HG03108 (cell line): ENCODE measurements around the gene TMEM25.
A peak's percentile ranks its signal among the peaks of the same experiment; 100 is the strongest.
"Not testable (repeated sequence)": the region's sequence is repeated elsewhere in the genome, so short reads cannot be mapped to it uniquely, and the experiment has no call there.

Source experiments
- ATAC-seq: cut with Tn5 transposase; IDR thresholded peaks from one replicate; pipeline ENCODE4 v1.9.1; 2021; ENCODE audit warnings: moderate library complexity; ENCODE audit not compliant: unreplicated experiment

TMEM25 gene

GRCh38 chr11:118530683-118531596 is at the start of gene TMEM25:
TSS of gene TMEM25 (plus strand) at chr11:118531192. CDS start at chr11:118531802, 610 bp downstream.
- peak; percentile 68 for ATAC-seq

- ATAC-seq: not testable (repeated sequence)
Observed at GRCh38 chr11:118481238-118481637, 49.8 kb upstream of the TMEM25 start.

DNA sequence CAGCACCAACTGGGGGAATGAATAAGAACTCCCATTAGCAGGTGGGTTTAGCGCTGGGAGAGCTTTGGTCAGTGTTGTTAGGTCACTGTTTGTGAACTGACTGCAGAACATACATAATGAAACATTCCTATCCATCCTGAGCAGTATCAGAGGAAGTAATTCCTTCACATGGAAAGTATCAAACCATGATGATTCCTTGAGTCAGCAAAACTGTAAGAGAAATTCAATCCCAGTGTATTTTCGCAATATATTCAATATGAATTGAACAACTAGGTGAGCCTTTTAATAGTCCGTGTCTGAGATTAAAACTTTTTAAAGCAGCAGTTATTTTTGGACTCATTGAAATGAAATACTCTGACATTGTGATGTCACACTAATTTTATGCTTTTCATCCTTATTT is 46.6 kb upstream of the TMEM25 start:
- ATAC-seq: no peak

- ATAC-seq: no peak
Observed at GRCh38 chr11:118485273-118485672, 45.7 kb upstream of the TMEM25 start.

GRCh38 chr11:118488480-118489109 is 42.4 kb upstream of the TMEM25 start:
- ATAC-seq: no peak

DNA sequence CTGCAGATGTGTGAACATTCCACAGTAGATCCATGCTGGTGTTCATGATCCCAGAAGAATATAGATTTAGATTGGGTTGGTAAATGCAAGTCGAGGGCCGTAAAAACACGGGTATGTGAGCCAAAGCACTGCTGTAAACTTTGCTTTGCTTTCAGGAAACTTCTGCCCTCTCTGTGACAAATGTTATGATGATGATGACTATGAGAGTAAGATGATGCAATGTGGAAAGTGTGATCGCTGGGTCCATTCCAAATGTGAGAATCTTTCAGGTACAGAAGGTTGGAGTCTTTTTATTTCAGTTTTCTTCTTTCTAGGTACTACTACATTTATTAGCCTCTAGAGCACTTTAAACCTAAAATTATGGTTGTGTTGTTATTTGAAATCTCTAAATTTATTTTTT is 40.0 kb upstream of the TMEM25 start:
- no peak for ATAC-seq

GRCh38 chr11:118497831-118498230 is 33.2 kb upstream of the TMEM25 start:
- no peak for ATAC-seq

DNA sequence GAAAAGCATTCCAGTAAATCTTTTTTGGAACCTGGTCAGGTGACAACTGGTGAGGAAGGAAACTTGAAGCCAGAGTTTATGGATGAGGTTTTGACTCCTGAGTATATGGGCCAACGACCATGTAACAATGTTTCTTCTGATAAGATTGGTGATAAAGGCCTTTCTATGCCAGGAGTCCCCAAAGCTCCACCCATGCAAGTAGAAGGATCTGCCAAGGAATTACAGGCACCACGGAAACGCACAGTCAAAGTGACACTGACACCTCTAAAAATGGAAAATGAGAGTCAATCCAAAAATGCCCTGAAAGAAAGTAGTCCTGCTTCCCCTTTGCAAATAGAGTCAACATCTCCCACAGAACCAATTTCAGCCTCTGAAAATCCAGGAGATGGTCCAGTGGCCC is 27.8 kb upstream of the TMEM25 start:
- ATAC-seq: no peak

DNA sequence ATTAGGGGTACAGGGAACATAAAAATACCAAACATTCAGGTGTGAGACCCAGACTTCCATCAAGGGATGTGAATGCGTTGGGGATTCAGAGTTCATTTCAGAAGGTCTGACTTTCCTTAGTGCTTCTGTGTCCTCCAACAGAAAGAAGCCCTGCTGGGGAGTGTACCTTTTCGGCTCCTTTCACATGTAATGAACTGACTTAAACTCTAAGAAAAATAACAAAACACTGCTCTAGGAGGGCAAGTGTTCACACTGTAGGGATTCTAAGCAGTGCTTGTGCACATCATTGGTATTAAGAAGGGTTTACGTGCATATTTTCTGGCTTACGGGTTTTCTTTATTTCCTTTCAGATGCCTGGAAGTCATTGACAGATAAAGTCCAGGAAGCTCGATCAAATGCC is 19.4 kb upstream of the TMEM25 start:
- no peak for ATAC-seq

- ATAC-seq: no peak
Observed at GRCh38 chr11:118514103-118514502, 16.9 kb upstream of the TMEM25 start.

GRCh38 chr11:118519549-118519948 is 11.4 kb upstream of the TMEM25 start:
- no peak for ATAC-seq

DNA sequence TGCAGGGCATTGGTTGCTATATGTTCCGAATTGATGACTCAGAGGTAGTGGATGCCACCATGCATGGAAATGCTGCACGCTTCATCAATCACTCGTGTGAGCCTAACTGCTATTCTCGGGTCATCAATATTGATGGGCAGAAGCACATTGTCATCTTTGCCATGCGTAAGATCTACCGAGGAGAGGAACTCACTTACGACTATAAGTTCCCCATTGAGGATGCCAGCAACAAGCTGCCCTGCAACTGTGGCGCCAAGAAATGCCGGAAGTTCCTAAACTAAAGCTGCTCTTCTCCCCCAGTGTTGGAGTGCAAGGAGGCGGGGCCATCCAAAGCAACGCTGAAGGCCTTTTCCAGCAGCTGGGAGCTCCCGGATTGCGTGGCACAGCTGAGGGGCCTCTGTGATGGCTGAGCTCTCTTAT is 9.1 kb upstream of the TMEM25 start:
- ATAC-seq: no peak

DNA sequence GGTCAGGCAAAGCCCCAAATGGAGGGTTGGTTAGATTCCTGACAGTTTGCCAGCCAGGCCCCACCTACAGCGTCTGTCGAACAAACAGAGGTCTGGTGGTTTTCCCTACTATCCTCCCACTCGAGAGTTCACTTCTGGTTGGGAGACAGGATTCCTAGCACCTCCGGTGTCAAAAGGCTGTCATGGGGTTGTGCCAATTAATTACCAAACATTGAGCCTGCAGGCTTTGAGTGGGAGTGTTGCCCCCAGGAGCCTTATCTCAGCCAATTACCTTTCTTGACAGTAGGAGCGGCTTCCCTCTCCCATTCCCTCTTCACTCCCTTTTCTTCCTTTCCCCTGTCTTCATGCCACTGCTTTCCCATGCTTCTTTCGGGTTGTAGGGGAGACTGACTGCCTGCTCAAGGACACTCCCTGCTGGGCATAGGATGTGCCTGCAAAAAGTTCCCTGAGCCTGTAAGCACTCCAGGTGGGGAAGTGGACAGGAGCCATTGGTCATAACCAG is 8.4 kb upstream of the TMEM25 start:
- ATAC-seq: no peak

- no peak for ATAC-seq
Observed at GRCh38 chr11:118524356-118524755, 6.6 kb upstream of the TMEM25 start.

GRCh38 chr11:118524757-118525470 is 6.1 kb upstream of the TMEM25 start:
- ATAC-seq: no peak

DNA sequence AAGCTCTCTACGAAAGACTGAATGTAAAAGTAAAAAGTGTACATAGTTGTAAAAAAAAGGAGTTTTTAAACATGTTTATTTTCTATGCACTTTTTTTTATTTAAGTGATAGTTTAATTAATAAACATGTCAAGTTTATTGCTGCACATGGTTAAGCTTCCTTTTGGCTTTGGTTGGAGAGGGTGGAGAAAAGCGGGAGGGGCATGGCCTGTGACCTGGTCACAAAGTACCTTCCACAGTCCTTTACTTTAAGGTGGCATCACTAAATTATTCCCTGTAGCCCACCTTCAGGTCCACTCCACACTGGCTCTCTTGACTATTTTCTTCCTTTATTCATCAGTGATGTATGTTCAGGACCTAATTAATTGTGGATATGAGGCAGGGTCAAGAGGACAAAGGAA is 4.3 kb upstream of the TMEM25 start:
- no peak for ATAC-seq

- ATAC-seq: no peak
Observed at GRCh38 chr11:118527109-118527508, 3.9 kb upstream of the TMEM25 start, which contains the start of gene TTC36. TSS of gene TTC36 (plus strand) at chr11:118527474. CDS start at chr11:118527495, 21 bp downstream.

GRCh38 chr11:118528511-118528910 is 2.5 kb upstream of the TMEM25 start:
- ATAC-seq: no peak

GRCh38 chr11:118529584-118530175 is 1.3 kb upstream of the TMEM25 start:
- ATAC-seq: no peak

- no peak for ATAC-seq
Observed at GRCh38 chr11:118530180-118530682, 761 bp upstream of the TMEM25 start.
